Measurements from ENCODE around the gene NUDT8.

NUDT8 gene, protein sequence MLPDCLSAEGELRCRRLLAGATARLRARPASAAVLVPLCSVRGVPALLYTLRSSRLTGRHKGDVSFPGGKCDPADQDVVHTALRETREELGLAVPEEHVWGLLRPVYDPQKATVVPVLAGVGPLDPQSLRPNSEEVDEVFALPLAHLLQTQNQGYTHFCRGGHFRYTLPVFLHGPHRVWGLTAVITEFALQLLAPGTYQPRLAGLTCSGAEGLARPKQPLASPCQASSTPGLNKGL

DNA sequence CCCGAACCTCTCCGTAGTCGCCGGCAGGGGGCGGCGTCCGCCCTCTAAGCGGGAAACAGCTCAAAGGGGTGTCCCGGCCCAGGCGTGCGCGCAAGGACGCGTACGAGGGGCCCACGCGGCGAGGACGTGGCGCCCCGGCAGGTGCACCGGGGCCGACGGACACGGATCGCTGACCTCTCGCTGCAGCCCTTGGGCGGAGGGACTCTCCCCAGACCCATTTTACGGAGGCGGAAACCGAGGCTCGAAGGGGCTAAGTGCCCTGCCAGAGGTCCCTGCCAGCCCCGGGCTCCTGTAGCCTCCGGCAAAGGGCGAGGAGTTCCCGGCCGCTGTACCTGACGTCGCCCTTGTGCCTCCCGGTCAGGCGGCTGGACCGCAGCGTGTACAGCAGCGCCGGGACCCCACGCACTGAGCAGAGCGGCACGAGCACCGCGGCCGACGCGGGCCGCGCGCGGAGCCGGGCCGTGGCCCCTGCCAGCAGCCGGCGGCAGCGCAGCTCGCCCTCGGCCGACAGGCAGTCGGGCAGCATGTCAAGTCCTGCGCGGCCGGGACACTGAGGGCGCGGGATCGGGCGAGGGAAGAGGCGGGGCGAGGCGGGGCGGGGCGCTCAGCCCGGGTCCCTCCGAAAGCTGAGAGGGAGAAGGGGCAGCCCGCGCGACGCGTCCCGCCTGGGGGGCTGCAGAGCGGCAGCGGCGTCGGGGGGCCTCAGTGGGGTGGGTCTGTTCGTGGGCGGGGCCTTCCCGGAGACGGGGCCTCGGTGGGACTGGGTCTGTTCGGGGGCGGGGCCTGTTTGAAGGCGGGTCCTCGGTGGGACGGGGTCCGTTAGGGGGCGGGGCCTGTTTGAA lies at the start of gene NUDT8:
TSS of gene NUDT8 (minus strand) at position 552 of the 842 bp plus-strand sequence. CDS start at position 526, 26 bp downstream.
- in situ Hi-C loops (cut with HindIII; ENCODE audit: low sequenced_read_pairs), result loop anchor here (5.0 kb wide), 1 partner anchor 63 kb away; no protein-coding TSS in a partner anchor

GRCh38 chr11:67675058-67675747 lies 45.5 kb upstream of the NUDT8 start:
- in situ Hi-C loops (cut with HindIII; ENCODE audit: low sequenced_read_pairs), result no loop called here

DNA sequence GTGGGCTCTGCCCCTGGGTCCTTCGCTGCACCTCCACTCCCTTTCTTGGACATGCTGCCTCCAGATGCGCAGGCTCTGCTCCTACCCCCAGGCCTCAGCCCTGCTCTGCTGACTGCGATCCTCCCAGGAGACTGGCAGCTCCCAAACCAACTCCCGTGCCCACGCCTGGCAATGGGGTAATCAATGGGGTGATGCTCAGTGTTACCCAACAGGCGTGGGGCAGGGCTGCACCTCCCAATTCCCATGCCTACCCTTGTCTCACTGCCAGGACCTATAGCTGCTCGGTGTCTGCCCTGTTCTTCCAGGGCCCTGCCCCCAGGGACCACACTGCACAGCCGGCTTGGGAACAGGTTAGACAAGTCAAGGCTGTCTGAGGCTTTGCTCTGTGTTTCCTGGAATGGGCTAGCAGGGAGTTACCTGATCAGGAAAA lies 44.7 kb upstream of the NUDT8 start, which contains the start of gene ALDH3B2:
TSS of gene ALDH3B2 (minus strand) at position 182 of the 430 bp plus-strand sequence. CDS start 7,688 bp downstream, outside the sequence.
- in situ Hi-C loops (cut with HindIII; ENCODE audit: low sequenced_read_pairs), result no loop called here

DNA sequence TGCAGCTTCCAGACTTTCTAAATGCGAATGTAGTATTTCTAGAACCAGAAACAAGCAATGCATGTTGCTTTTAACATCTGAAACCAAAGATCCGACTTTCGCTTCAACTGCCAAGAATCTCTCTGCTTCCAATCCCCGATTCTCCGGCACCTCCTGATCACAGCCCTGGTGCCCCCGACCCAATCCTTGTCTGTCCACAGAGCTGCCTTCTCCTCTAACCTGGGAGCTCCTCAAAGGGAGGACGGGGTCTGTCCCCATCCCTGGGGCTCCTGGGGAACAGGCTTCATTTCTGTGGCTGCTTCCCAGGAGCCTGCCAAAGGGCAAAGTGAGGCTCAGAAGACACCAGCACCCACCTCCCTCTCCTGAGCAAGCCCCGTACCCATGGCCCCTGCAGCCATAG lies 44.2 kb upstream of the NUDT8 start:
- in situ Hi-C loops (cut with HindIII; ENCODE audit: low sequenced_read_pairs), result no loop called here

DNA sequence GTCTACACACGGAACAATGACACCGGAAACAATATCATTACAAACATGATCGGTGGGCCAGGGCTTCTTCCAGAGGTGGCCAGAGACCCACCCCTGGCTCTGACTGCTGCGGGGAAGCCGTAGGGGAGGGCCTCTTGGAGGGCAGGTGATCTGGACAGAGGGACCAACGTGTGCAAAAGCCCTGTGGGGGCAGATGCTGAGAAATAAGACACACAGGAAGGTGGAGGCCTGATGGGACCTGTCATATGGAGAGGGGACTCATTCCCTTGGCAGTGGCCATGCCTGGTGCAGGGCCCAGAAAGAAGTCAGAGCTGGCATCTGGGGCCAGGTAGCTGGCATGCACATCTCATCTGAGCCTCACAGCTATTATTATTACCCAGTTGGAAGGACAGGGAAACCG lies 43.6 kb upstream of the NUDT8 start:
- in situ Hi-C loops (cut with HindIII; ENCODE audit: low sequenced_read_pairs), result no loop called here

DNA sequence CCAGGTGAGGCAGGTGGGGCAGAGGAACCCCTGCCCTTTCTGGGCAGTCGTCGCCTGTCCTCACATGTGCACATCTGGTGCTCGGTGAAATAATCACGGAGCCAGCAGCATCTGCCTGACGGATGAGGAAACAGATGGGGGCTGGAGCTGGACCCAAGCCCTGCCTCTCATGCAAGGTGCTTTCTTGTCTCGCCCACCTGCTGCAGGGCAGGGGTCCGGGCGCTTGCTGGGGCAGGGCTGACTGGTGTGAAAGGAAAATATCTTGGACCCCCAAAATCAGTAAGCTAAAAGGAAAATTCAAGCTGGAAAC lies 41.4 kb upstream of the NUDT8 start:
- in situ Hi-C loops (cut with HindIII; ENCODE audit: low sequenced_read_pairs), result no loop called here

- in situ Hi-C loops (cut with HindIII; ENCODE audit: low sequenced_read_pairs), result no loop called here
These were observed 40.8 kb upstream of the NUDT8 start for GRCh38 chr11:67670316-67671210.

DNA sequence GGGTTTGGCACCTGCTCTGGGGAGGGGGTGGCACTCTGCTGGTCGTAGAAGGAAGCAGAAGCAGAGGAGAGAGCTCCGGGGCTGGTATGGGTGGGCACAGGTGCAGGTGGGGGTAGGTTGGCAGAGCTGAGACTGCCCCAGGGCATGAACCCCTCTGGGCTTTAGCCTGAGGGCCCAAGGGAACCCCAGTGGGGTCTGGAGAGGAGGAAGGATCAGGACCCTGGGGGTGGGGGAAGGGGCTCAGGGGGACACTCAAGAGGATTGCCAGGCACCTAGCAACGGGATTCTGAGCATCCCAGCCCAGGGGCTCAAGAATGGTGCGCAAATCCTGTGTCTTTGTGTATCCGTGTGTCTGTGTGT lies 38.4 kb upstream of the NUDT8 start:
- in situ Hi-C loops (cut with HindIII; ENCODE audit: low sequenced_read_pairs), result no loop called here

GRCh38 chr11:67667490-67668191 lies 37.9 kb upstream of the NUDT8 start:
- in situ Hi-C loops (cut with HindIII; ENCODE audit: low sequenced_read_pairs), result no loop called here

GRCh38 chr11:67666676-67667489 lies 37.1 kb upstream of the NUDT8 start:
- in situ Hi-C loops (cut with HindIII; ENCODE audit: low sequenced_read_pairs), result no loop called here

GRCh38 chr11:67666303-67666645 lies 36.5 kb upstream of the NUDT8 start:
- in situ Hi-C loops (cut with HindIII; ENCODE audit: low sequenced_read_pairs), result no loop called here

GRCh38 chr11:67665541-67666302 lies 36.0 kb upstream of the NUDT8 start:
- in situ Hi-C loops (cut with HindIII; ENCODE audit: low sequenced_read_pairs), result no loop called here

- in situ Hi-C loops (cut with HindIII; ENCODE audit: low sequenced_read_pairs), result loop anchor here (5.0 kb wide), 1 partner anchor 63 kb away; no protein-coding TSS in a partner anchor
These were observed 35.2 kb upstream of the NUDT8 start for GRCh38 chr11:67664696-67665540.

DNA sequence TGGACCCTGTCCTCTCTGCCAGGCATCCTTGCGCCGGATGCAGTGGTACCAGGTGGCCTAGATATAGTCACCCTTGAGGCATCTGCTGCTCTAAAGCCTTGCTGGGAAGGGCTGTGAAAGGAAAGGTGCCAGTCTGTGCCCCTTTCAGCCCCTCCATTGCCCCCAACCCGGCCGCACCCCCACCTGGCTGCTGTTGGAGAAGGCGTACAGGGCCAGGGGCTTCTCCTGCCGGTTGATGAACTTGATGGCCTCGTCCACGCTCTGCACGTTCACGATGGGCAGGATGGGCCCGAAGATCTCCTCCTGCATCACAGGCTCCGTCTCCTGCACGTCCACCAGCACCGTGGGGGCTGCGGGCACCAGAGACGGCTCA lies 34.5 kb upstream of the NUDT8 start:
- in situ Hi-C loops (cut with HindIII; ENCODE audit: low sequenced_read_pairs), result loop anchor here (5.0 kb wide), 1 partner anchor 62 kb away; no protein-coding TSS in a partner anchor

- in situ Hi-C loops (cut with HindIII; ENCODE audit: low sequenced_read_pairs), result loop anchor here (5.0 kb wide), 1 partner anchor 61 kb away; no protein-coding TSS in a partner anchor
These were observed 33.9 kb upstream of the NUDT8 start for GRCh38 chr11:67663532-67664212.

- in situ Hi-C loops (cut with HindIII; ENCODE audit: low sequenced_read_pairs), result loop anchor here (5.0 kb wide), 1 partner anchor 61 kb away; no protein-coding TSS in a partner anchor
These were observed 33.2 kb upstream of the NUDT8 start for GRCh38 chr11:67662835-67663531.

Data from endothelial cell of hepatic sinusoid (primary cell).